Breast epithelium (tissue), 4 donors: ENCODE measurements around the gene NBAS. TPM values are rescaled to one million over a fixed set of nuclear protein-coding genes. Genes with fewer than 3 reads are reported as not detected.

Experiments
- DNase-seq, 2 donors: peaks; one replicate each; pipeline ENCODE4 v3.0.0-alpha.2; 2019; ENCODE audit warnings: low spot score in 2 of 2
- H3K27ac ChIP-seq, 2 donors: fragments of 200-600 bp; sonication (generic) in 1 of 2; one replicate each; pipeline ENCODE4 v1.5.1; 2016 to 2019; ENCODE audit warnings: mild to moderate bottlenecking in 1 of 2
- H3K27me3 ChIP-seq, 2 donors: fragments of 200-600 bp; sonication (generic) in 1 of 2; one replicate each; pipeline versions ENCODE4 v1.5.1 to v1.6.0; 2017 to 2019; ENCODE audit warnings: control low read depth in 1 of 2, mild to moderate bottlenecking in 1 of 2
- H3K36me3 ChIP-seq: fragments of 200-600 bp; one replicate; pipeline ENCODE4 v1.5.1; 2019
- H3K4me1 ChIP-seq, 2 donors: fragments of 200-600 bp; sonication (generic); one replicate each; pipeline ENCODE4 v1.5.1; 2016 to 2019; ENCODE audit warnings: control low read depth in 1 of 2
- H3K4me3 ChIP-seq, 3 donors: fragments of 200-600 bp; sonication (generic); 1 replicate in 2 of 3; 2 replicates in 1 of 3; pipeline ENCODE4 v1.5.1; 2016 to 2019; ENCODE audit warnings: mild to moderate bottlenecking in 3 of 3, moderate library complexity in 2 of 3
- H3K9me3 ChIP-seq, 2 donors: fragments of 200-600 bp; sonication (generic) in 1 of 2; one replicate each; pipeline ENCODE4 v1.5.1; 2016 to 2019; ENCODE audit warnings: control low read depth in 1 of 2
- POLR2A ChIP-seq: fragments of 450-650 bp; IDR thresholded peaks from one replicate; pipeline ENCODE4 v1.6.1; 2016; ENCODE audit warnings: antibody characterized with exemption, mild to moderate bottlenecking, moderate library complexity
- POLR2AphosphoS5 ChIP-seq, 3 donors: sonication (generic); formaldehyde crosslinking; IDR thresholded peaks; one replicate each; pipeline ENCODE4 v1.6.1; 2017; ENCODE audit warnings: antibody characterized with exemption in 3 of 3
- intact Hi-C: fragments of 100-400 bp; cut with DNase I; formaldehyde crosslinking; loops from one replicate; pipeline ENCODE4 v1.15.1; 2023; ENCODE audit warnings: low total_unique reads
- total RNA-seq, 3 donors: library from RNA; depleted of rRNA; stranded (reverse); fragments of >200 nt; gene quantifications; one replicate each; pipeline ENCODE4 v1.1.0, GENCODE V29; 2016
- TF ChIP-seq, protein P1 (sequence below), 3 donors: fragments of 450-650 bp; IDR thresholded peaks; one replicate each; pipeline ENCODE4 v1.5.1; 2016 to 2017; ENCODE audit warnings: antibody characterized with exemption in 3 of 3, mild to moderate bottlenecking in 3 of 3, moderate library complexity in 3 of 3

Gene NBAS
- total RNA-seq, 3 donors from 2014 or later = 44.9 to 59.1 (median 45.1) TPM

DNA sequence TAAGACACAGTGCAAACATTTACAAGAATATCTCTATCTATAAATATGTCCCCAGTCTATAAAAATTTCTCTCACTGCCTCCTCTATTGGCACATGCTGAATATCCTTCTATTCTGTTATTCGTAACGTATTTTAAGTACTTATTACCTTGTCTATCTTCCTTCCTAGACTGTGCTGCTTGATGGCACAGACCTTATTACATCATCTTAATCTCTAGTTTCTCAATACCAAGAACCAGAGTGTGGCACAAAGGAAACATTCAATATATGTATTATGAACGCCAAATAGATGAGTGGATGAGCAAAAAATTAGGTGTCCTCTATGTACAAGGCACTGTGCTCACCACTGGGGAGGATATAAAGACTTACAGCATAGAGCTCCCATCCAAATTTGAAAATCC, 282.8 kb downstream of the NBAS start:
- no peaks in the 10 kb centered on the region for H3K9me3 ChIP-seq
- no peak overlapping the region for H3K4me3 ChIP-seq
- peaks cover 4% of the 10 kb centered on the region for H3K36me3 ChIP-seq
- DNase-seq = no peak
- TF ChIP-seq POLR2A (no peak), POLR2AphosphoS5 (IDR thresholded peaks at IDR 0.05) (no peak)
- TF ChIP-seq, protein P1, sequence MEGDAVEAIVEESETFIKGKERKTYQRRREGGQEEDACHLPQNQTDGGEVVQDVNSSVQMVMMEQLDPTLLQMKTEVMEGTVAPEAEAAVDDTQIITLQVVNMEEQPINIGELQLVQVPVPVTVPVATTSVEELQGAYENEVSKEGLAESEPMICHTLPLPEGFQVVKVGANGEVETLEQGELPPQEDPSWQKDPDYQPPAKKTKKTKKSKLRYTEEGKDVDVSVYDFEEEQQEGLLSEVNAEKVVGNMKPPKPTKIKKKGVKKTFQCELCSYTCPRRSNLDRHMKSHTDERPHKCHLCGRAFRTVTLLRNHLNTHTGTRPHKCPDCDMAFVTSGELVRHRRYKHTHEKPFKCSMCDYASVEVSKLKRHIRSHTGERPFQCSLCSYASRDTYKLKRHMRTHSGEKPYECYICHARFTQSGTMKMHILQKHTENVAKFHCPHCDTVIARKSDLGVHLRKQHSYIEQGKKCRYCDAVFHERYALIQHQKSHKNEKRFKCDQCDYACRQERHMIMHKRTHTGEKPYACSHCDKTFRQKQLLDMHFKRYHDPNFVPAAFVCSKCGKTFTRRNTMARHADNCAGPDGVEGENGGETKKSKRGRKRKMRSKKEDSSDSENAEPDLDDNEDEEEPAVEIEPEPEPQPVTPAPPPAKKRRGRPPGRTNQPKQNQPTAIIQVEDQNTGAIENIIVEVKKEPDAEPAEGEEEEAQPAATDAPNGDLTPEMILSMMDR (IDR thresholded peaks at IDR 0.05) = no peak
- intact Hi-C loops = no loop called here
- H3K27ac ChIP-seq = no peak overlapping the region
- no peaks in the 10 kb centered on the region for H3K27me3 ChIP-seq
- H3K4me1 ChIP-seq = no peaks in the 10 kb centered on the region

- TF ChIP-seq POLR2A (no peak), POLR2AphosphoS5 (IDR thresholded peaks at IDR 0.05) (no peak)
- TF ChIP-seq, protein P1 (IDR thresholded peaks at IDR 0.05) = no peak
- H3K4me1 ChIP-seq = no peaks in the 10 kb centered on the region
- H3K9me3 ChIP-seq = no peaks in the 10 kb centered on the region
- H3K4me3 ChIP-seq = no peak overlapping the region
- H3K36me3 ChIP-seq = peaks cover 4% of the 10 kb centered on the region
- no peak overlapping the region for H3K27ac ChIP-seq
- no peak for DNase-seq
- H3K27me3 ChIP-seq = no peaks in the 10 kb centered on the region
- intact Hi-C loops = no loop called here
Observed at GRCh38 chr2:15275346-15275745, 285.8 kb downstream of the NBAS start.

DNA sequence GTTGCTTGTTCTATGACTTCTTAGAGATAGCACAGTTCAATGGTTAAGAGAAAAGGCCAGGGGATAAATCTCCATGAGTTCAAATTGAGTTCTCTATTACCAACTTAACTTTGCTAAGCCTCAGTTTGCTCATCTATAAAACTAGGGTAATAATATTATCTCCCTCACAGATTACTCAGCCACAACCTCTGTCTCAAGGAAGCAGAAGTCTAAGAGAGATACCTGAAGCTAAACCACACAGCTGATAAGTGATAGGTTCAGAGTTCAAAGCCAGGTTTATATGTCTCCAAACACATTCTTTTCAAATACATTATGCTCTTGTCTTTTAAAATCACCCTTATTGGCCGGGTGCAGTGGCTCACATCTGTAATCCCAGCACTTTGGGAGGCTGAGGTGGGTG, 287.7 kb downstream of the NBAS start:
- peaks cover 4% of the 10 kb centered on the region for H3K36me3 ChIP-seq
- H3K27ac ChIP-seq = no peak overlapping the region
- H3K27me3 ChIP-seq = no peaks in the 10 kb centered on the region
- TF ChIP-seq POLR2AphosphoS5 (IDR thresholded peaks at IDR 0.05) = no peak
- TF ChIP-seq, protein P1 (IDR thresholded peaks at IDR 0.05) = no peak
- no peak for TF ChIP-seq POLR2A
- no peaks in the 10 kb centered on the region for H3K4me1 ChIP-seq
- H3K4me3 ChIP-seq = no peak overlapping the region
- no peak for DNase-seq
- intact Hi-C loops = no loop called here
- no peaks in the 10 kb centered on the region for H3K9me3 ChIP-seq

- Histone ChIP-seq H3K4me3 (no peak overlapping the region), H3K4me1 (no peaks in the 10 kb centered on the region), H3K27ac (no peak overlapping the region), H3K27me3 (no peaks in the 10 kb centered on the region), H3K36me3 (peaks cover 4% of the 10 kb centered on the region), H3K9me3 (no peaks in the 10 kb centered on the region)
- no peak for DNase-seq
- intact Hi-C loops = no loop called here
- TF ChIP-seq, protein P1 (IDR thresholded peaks at IDR 0.05) = no peak
- TF ChIP-seq POLR2AphosphoS5 (IDR thresholded peaks at IDR 0.05) (no peak), POLR2A (no peak)
Observed at GRCh38 chr2:15272942-15273341, 288.2 kb downstream of the NBAS start.

GRCh38 chr2:15271941-15272542, 289.1 kb downstream of the NBAS start:
- intact Hi-C loops = no loop called here
- no peak overlapping the region for H3K27ac ChIP-seq
- H3K36me3 ChIP-seq = peaks cover 4% of the 10 kb centered on the region

More at GRCh38 chr2:15271941-15272542, 289.1 kb downstream of the NBAS start:
- DNase-seq = no peak
- Histone ChIP-seq H3K27me3 (no peaks in the 10 kb centered on the region), H3K4me3 (no peak overlapping the region), H3K9me3 (no peaks in the 10 kb centered on the region), H3K4me1 (no peaks in the 10 kb centered on the region)
- TF ChIP-seq, protein P1 (IDR thresholded peaks at IDR 0.05) = no peak
- TF ChIP-seq POLR2A (no peak), POLR2AphosphoS5 (IDR thresholded peaks at IDR 0.05) (no peak)
